ENCODE data around the gene CALR3.

- no peak for TF ChIP-seq CTCF (IDR thresholded peaks at IDR 0.05)
- TF ChIP-seq ZFX (IDR thresholded peaks at IDR 0.05; ENCODE audit: borderline replicate concordance) = no peak
Measured at GRCh38 chr19:16442386-16443276, 53.3 kb downstream of the CALR3 start.

Data from 22Rv1 (cell line).